HCT116 (cell line): ENCODE data around the gene GZMA. TPM values are rescaled to one million over a fixed set of nuclear protein-coding genes. Genes with fewer than 3 reads are reported as not detected.

Experiments
- ATAC-seq: fragments of 200-7000 bp; cut with Tn5 transposase; 2 replicates; pipeline ENCODE4 v1.9.1; 2020; ENCODE audit warnings: mild to moderate bottlenecking, moderate library complexity
- BruUV-seq: library from RNA; stranded (reverse); fragments of 400-500 nt; replicated peaks from 2 replicates; lab custom pipeline; 2021; lab: Mats Ljungman, UMichigan
- CTCF ChIA-PET: fragments of 300-600 bp; sonication (Branson Sonifier 250); formaldehyde crosslinking; loops from one replicate; lab custom pipeline; 2021; ENCODE audit warnings: antibody characterized with exemption; lab: Charles Lee
- POLR2A ChIA-PET: fragments of 300-600, 350-600 bp; sonication (Branson Sonifier 250); formaldehyde crosslinking; loops from one replicate; lab custom pipeline; 2021; ENCODE audit warnings: antibody characterized with exemption; lab: Charles Lee
- RAD21 ChIA-PET, 2 experiments: fragments of 300-600 bp; sonication (Branson Sonifier 250); formaldehyde crosslinking; loops; one replicate each; lab custom pipeline; 2023; ENCODE audit warnings: low total read pairs in 2 of 2; ENCODE audit not compliant: uncharacterized antibody in 2 of 2, unreplicated experiment in 2 of 2, low non-redundant PET in 1 of 2; lab: Charles Lee
- DNase-seq: peaks from one replicate; pipeline ENCODE4 v3.0.0-alpha.2; 2010; ENCODE audit warnings: low read depth, low spot score
- H2AFZ ChIP-seq: fragments of 200-600 bp; shearing (Covaris generic), sonication (generic); 2 replicates; pipeline ENCODE4 v1.6.1; 2017; ENCODE audit warnings: low read depth, mixed run types, mixed read lengths, antibody characterized with exemption, low read length; ENCODE audit not compliant: poor library complexity, severe bottlenecking
- H3K27ac ChIP-seq: 2 replicates; pipeline ENCODE4 v1.5.1; 2012; ENCODE audit warnings: low read depth, low read length
- H3K27me3 ChIP-seq: fragments of 200-600 bp; sonication (generic); 2 replicates; pipeline ENCODE4 v1.6.1; 2016; ENCODE audit warnings: mixed run types, low read length, mixed read lengths; ENCODE audit not compliant: insufficient read depth
- H3K36me3 ChIP-seq, 2 experiments: fragments of 200-500 bp in 1 of 2; fragments of 200-600 bp in 1 of 2; sonication (Bioruptor generic) in 1 of 2; sonication (generic) in 1 of 2; 2 replicates each; pipeline versions ENCODE4 v1.5.1 to v1.6.1; 2014 to 2016; ENCODE audit warnings: low read length in 2 of 2, inconsistent platforms in 1 of 2, mixed read lengths in 1 of 2, mixed run types in 1 of 2; ENCODE audit not compliant: insufficient read depth in 2 of 2, control insufficient read depth in 1 of 2
- H3K4me1 ChIP-seq, 2 experiments: fragments of 200-600 bp in 1 of 2; sonication (generic) in 1 of 2; 2 replicates each; pipeline versions ENCODE4 v1.5.1 to v1.6.1; 2012 to 2017; ENCODE audit warnings: low read length in 2 of 2, inconsistent platforms in 1 of 2, mild to moderate bottlenecking in 1 of 2, mixed read lengths in 1 of 2, mixed run types in 1 of 2, moderate library complexity in 1 of 2; ENCODE audit not compliant: insufficient read depth in 2 of 2, control insufficient read depth in 1 of 2
- H3K4me2 ChIP-seq: fragments of 200-600 bp; sonication (generic); 2 replicates; pipeline ENCODE4 v1.6.1; 2017; ENCODE audit warnings: mixed run types, low read length, mixed read lengths
- H3K4me3 ChIP-seq, 2 experiments: fragments of 200-600 bp in 1 of 2; sonication (generic) in 1 of 2; replicated peaks in 1 of 2; 2 replicates each; pipeline ENCODE4 v1.5.1; 2011 to 2016; ENCODE audit warnings: low read length in 2 of 2, control low read depth in 1 of 2, low read depth in 1 of 2, mild to moderate bottlenecking in 1 of 2, mixed read lengths in 1 of 2, mixed run types in 1 of 2
- H3K79me2 ChIP-seq: fragments of 200-600 bp; sonication (generic); 2 replicates; pipeline ENCODE4 v1.6.1; 2017; ENCODE audit warnings: mild to moderate bottlenecking, mixed run types, low read length, moderate library complexity, mixed read lengths; ENCODE audit not compliant: insufficient read depth
- H3K9ac ChIP-seq: fragments of 200-600 bp; sonication (generic); 2 replicates; pipeline ENCODE4 v1.6.1; 2016; ENCODE audit warnings: low read length, mixed read lengths
- H3K9me2 ChIP-seq: fragments of 200-600 bp; sonication (generic), shearing (Covaris generic); 2 replicates; pipeline ENCODE4 v1.6.1; 2017; ENCODE audit warnings: mixed run types, mild to moderate bottlenecking, moderate library complexity; ENCODE audit not compliant: insufficient read depth
- H3K9me3 ChIP-seq, 2 experiments: fragments of 200-500 bp in 1 of 2; fragments of 200-600 bp in 1 of 2; sonication (Bioruptor generic) in 1 of 2; sonication (generic) in 1 of 2; 2 replicates each; pipeline ENCODE4 v1.6.1; 2014 to 2017; ENCODE audit warnings: low read length in 2 of 2, mixed read lengths in 2 of 2, inconsistent platforms in 1 of 2, low read depth in 1 of 2, mild to moderate bottlenecking in 1 of 2, mixed run types in 1 of 2, moderate library complexity in 1 of 2; ENCODE audit not compliant: control insufficient read depth in 1 of 2, insufficient read depth in 1 of 2
- H4K20me1 ChIP-seq: fragments of 200-600 bp; sonication (generic), shearing (Covaris generic); 2 replicates; pipeline ENCODE4 v1.6.1; 2017; ENCODE audit warnings: mixed run types, mild to moderate bottlenecking, moderate library complexity; ENCODE audit not compliant: insufficient read depth
- EZH2phosphoT487 ChIP-seq: fragments of 200-600 bp; IDR thresholded peaks from 2 replicates; pipeline ENCODE4 v1.6.1; 2018; ENCODE audit warnings: antibody characterized with exemption, borderline replicate concordance
- JUND ChIP-seq: IDR thresholded peaks from 2 replicates; pipeline ENCODE4 v1.6.1; 2012
- POLR2A ChIP-seq: IDR thresholded peaks from 2 replicates; pipeline ENCODE4 v1.7.0; 2011; ENCODE audit warnings: borderline replicate concordance; ENCODE audit not compliant: insufficient read depth, insufficient read length; ENCODE audit errors: extremely low read depth
- POLR2AphosphoS5 ChIP-seq: IDR thresholded peaks from 2 replicates; pipeline ENCODE4 v1.6.1; 2011; ENCODE audit warnings: mild to moderate bottlenecking, low read depth, low read length, moderate library complexity
- REST ChIP-seq: IDR thresholded peaks from 2 replicates; pipeline ENCODE4 v1.6.1; 2012; ENCODE audit warnings: low read depth
- SIN3A ChIP-seq: IDR thresholded peaks from 2 replicates; pipeline ENCODE4 v1.6.1; 2012; ENCODE audit warnings: low read depth
- SP1 ChIP-seq: IDR thresholded peaks from 2 replicates; pipeline ENCODE4 v1.6.1; 2012; ENCODE audit warnings: low read depth
- SRF ChIP-seq: IDR thresholded peaks from 2 replicates; pipeline ENCODE4 v1.6.1; 2012; ENCODE audit warnings: low read depth
- TCF7L2 ChIP-seq: IDR thresholded peaks from 2 replicates; pipeline ENCODE4 v1.7.0; 2011; ENCODE audit warnings: borderline replicate concordance, inconsistent platforms; ENCODE audit not compliant: insufficient read depth, insufficient read length; ENCODE audit errors: extremely low read depth
- ZNF274 ChIP-seq: fragments of 200-500 bp; sonication (Bioruptor generic); IDR thresholded peaks from 2 replicates; pipeline ENCODE4 v1.6.1; 2014; ENCODE audit warnings: mild to moderate bottlenecking, low read depth, low read length, inconsistent platforms
- intact Hi-C: fragments of 100-400 bp; cut with micrococcal nuclease; formaldehyde crosslinking; loops from 2 replicates; pipeline ENCODE4 v1.10.0; 2022
- total RNA-seq: library from RNA; stranded (reverse); gene quantifications from one replicate; pipeline ENCODE4 v1.2.1, GENCODE V29; 2021; ENCODE audit not compliant: unreplicated experiment
- TF ChIP-seq, protein P1 (sequence below), 3 experiments: fragments of 200-600 bp in 1 of 3; sonication (generic) in 1 of 3; IDR thresholded peaks in 2 of 3; conservative IDR thresholded peaks in 1 of 3; 2 replicates each; pipeline ENCODE4 v1.5.1; 2012 to 2017; ENCODE audit warnings: low read depth in 2 of 3, low read length in 2 of 3, antibody characterized with exemption in 1 of 3, borderline replicate concordance in 1 of 3, control low read depth in 1 of 3, mild to moderate bottlenecking in 1 of 3, mixed read lengths in 1 of 3, mixed run types in 1 of 3, moderate library complexity in 1 of 3; ENCODE audit not compliant: insufficient read depth in 1 of 3
- TF ChIP-seq, protein P2 (sequence below): IDR thresholded peaks from 2 replicates; pipeline ENCODE4 v1.6.1; 2011; ENCODE audit warnings: mild to moderate bottlenecking, low read length, moderate library complexity; ENCODE audit not compliant: insufficient replicate concordance; ENCODE audit errors: extremely low read depth

GZMA gene
- total RNA-seq, 1 experiment from 2014 or later, result not detected

GRCh38 chr5:55149308-55149795 is 46.9 kb downstream of the GZMA start:
- H4K20me1 ChIP-seq, result no peaks in the 10 kb centered on the region
- H3K9ac ChIP-seq, result no peak overlapping the region
- no peak overlapping the region for H2AFZ ChIP-seq
- no peaks in the 10 kb centered on the region for H3K79me2 ChIP-seq
- ATAC-seq, result no peak
- no peaks in the 10 kb centered on the region for H3K9me3 ChIP-seq
- TF ChIP-seq REST (no peak), ZNF274 (no peak), SRF (no peak), POLR2A (no peak), TCF7L2 (no peak), SIN3A (no peak), EZH2phosphoT487 (no peak), POLR2AphosphoS5 (no peak), JUND (no peak), SP1 (no peak)
- TF ChIP-seq, protein P1, sequence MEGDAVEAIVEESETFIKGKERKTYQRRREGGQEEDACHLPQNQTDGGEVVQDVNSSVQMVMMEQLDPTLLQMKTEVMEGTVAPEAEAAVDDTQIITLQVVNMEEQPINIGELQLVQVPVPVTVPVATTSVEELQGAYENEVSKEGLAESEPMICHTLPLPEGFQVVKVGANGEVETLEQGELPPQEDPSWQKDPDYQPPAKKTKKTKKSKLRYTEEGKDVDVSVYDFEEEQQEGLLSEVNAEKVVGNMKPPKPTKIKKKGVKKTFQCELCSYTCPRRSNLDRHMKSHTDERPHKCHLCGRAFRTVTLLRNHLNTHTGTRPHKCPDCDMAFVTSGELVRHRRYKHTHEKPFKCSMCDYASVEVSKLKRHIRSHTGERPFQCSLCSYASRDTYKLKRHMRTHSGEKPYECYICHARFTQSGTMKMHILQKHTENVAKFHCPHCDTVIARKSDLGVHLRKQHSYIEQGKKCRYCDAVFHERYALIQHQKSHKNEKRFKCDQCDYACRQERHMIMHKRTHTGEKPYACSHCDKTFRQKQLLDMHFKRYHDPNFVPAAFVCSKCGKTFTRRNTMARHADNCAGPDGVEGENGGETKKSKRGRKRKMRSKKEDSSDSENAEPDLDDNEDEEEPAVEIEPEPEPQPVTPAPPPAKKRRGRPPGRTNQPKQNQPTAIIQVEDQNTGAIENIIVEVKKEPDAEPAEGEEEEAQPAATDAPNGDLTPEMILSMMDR (IDR thresholded peaks at IDR 0.05 in 2 of 3, conservative IDR thresholded peaks at IDR 0.05 in 1 of 3; ENCODE audit: borderline replicate concordance in 1 of 3, insufficient read depth in 1 of 3, low read depth in 2 of 3, low read length in 2 of 3), result no peak
- TF ChIP-seq, protein P2, sequence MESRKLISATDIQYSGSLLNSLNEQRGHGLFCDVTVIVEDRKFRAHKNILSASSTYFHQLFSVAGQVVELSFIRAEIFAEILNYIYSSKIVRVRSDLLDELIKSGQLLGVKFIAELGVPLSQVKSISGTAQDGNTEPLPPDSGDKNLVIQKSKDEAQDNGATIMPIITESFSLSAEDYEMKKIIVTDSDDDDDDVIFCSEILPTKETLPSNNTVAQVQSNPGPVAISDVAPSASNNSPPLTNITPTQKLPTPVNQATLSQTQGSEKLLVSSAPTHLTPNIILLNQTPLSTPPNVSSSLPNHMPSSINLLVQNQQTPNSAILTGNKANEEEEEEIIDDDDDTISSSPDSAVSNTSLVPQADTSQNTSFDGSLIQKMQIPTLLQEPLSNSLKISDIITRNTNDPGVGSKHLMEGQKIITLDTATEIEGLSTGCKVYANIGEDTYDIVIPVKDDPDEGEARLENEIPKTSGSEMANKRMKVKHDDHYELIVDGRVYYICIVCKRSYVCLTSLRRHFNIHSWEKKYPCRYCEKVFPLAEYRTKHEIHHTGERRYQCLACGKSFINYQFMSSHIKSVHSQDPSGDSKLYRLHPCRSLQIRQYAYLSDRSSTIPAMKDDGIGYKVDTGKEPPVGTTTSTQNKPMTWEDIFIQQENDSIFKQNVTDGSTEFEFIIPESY, result no peak
- no peak overlapping the region for H3K4me2 ChIP-seq
- ChIA-PET RAD21 (no interaction called here), CTCF (interaction anchor here (1.2 kb wide), 1 partner anchor 10 kb away, joined by 5 read pairs; the partner anchor contains the start of gene GPX8), POLR2A (no interaction called here)
- DNase-seq, result no peak
- no peaks in the 10 kb centered on the region for H3K9me2 ChIP-seq
- H3K27ac ChIP-seq, result no peak overlapping the region
- intact Hi-C loops, result loop anchor here (5.0 to 10.0 kb wide), 2 partner anchors 192 to 905 kb away; no protein-coding TSS in a partner anchor
- H3K36me3 ChIP-seq, result no peaks in the 10 kb centered on the region
- no TSS peak for BruUV-seq
- peaks cover 0 to 7% of the 10 kb centered on the region in 2 experiments; a peak in 2 of 4 replicates for H3K4me1 ChIP-seq
- peaks cover 5% of the 10 kb centered on the region for H3K27me3 ChIP-seq
- no peak overlapping the region for H3K4me3 ChIP-seq
